ENCODE results near the gene RIPOR3. TPM values are rescaled to one million over a fixed set of nuclear protein-coding genes. Genes with fewer than 3 reads are reported as not detected.
A peak's percentile ranks its signal among the peaks of the same experiment; 100 is the strongest.

The RIPOR3 gene
- total RNA-seq, 2 experiments from 2014 or later: 0.53 TPM; not detected in 1

DNA sequence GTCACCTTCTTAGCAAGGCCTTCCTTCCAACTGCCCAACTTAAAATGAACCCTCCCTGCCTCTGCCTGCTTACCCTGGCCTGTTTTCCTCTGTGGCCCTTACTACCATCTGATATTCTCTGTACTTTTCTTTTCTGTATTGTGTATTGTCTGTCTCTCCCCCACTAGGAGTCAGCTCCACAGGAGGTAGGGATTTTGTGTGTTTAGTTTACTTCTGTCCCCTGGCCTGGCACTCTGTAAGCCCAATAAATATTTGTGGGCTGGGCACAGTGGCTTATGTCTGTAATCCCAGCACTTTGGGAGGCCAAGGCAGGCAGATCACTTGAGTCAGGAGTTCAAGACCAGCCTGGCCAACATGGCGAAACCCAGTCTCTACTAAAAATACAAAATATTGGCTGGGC, 72.8 kb downstream of the RIPOR3 start:
- CTCF ChIA-PET (ENCODE audit: unreplicated experiment): interaction anchor here (0.6 kb wide), 1 partner anchor 132 kb away, joined by 3 read pairs; no protein-coding TSS in a partner anchor
- intact Hi-C loops (cut with micrococcal nuclease; ENCODE audit: unreplicated experiment): no loop called here
- Histone ChIP-seq H3K79me2 (ENCODE audit: insufficient read depth, low read depth, low read length) (no peaks in the 10 kb centered on the region), H3K4me2 (ENCODE audit: low read length) (no peak overlapping the region), H3K9me3 (ENCODE audit: low read length) (0 out of 2 replicates have a peak, but pooled peaks cover 4% of the 10 kb centered on the region), H2AFZ (ENCODE audit: low read length) (peak overlapping the region; percentile 3; the same call in 1 of the 2 replicates), H3K36me3 (ENCODE audit: insufficient read depth, low read length) (no peaks in the 10 kb centered on the region), H3K4me3 (ENCODE audit: low read depth, low read length, poor library complexity, severe bottlenecking) (no peak overlapping the region), H3K27ac (ENCODE audit: low read depth, low read length, poor library complexity, severe bottlenecking) (peak overlapping the region; percentile 51), H3K4me1 (ENCODE audit: insufficient read depth, low read length, poor library complexity, severe bottlenecking) (peaks cover 44% of the 10 kb centered on the region), H4K20me1 (ENCODE audit: insufficient read depth, low read length) (no peaks in the 10 kb centered on the region), H3K9me2 (ENCODE audit: insufficient read depth, low read length) (no peaks in the 10 kb centered on the region)
- POLR2A ChIA-PET: interaction anchor here (0.7 kb wide), 1 partner anchor 499 kb away, joined by 3 read pairs; no protein-coding TSS in a partner anchor
- TF ChIP-seq EZH2phosphoT487 (IDR thresholded peaks at IDR 0.05; ENCODE audit: borderline replicate concordance, low read depth, low read length) (no peak), CTCF (conservative IDR thresholded peaks at IDR 0.05; ENCODE audit: low read length) (no peak)
- BruUV-seq (replicated peaks): no TSS peak
- DNase-seq (ENCODE audit: low spot score): no peak

DNA sequence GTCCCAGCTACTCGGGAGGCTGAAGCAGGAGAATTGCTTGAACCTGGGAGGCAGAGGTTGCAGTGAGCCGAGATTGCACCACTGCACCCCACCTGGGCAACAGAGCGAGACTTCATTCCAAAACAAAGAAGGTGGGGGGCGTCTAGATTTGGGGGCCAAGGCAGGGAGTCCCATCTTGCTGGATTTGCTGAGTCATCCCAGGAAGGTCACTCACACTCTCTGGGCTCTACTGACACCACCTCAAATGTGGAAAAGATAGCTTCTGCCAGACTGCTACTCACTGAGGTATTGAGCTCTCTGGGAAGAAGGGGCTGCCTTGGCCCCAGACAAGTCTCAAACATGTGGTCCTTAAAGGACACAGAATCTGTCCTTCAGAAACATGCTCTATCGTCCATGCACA, 74.3 kb downstream of the RIPOR3 start:
- Histone ChIP-seq H3K4me2 (ENCODE audit: low read length) (no peak overlapping the region), H3K27ac (ENCODE audit: low read depth, low read length, poor library complexity, severe bottlenecking) (no peak overlapping the region), H3K79me2 (ENCODE audit: insufficient read depth, low read depth, low read length) (no peaks in the 10 kb centered on the region), H3K4me1 (ENCODE audit: insufficient read depth, low read length, poor library complexity, severe bottlenecking) (peaks cover 44% of the 10 kb centered on the region), H4K20me1 (ENCODE audit: insufficient read depth, low read length) (no peaks in the 10 kb centered on the region), H3K4me3 (ENCODE audit: low read depth, low read length, poor library complexity, severe bottlenecking) (no peak overlapping the region), H3K9me2 (ENCODE audit: insufficient read depth, low read length) (no peaks in the 10 kb centered on the region), H2AFZ (ENCODE audit: low read length) (no peak overlapping the region), H3K9me3 (ENCODE audit: low read length) (0 out of 2 replicates have a peak, but pooled peaks cover 4% of the 10 kb centered on the region), H3K36me3 (ENCODE audit: insufficient read depth, low read length) (no peaks in the 10 kb centered on the region)
- BruUV-seq (replicated peaks): no TSS peak
- intact Hi-C loops (cut with micrococcal nuclease; ENCODE audit: unreplicated experiment): no loop called here
- CTCF ChIA-PET (ENCODE audit: unreplicated experiment): interaction anchor here (1.2 kb wide), 1 partner anchor 10 kb away, joined by 3 read pairs; no protein-coding TSS in a partner anchor
- no peak for TF ChIP-seq EZH2phosphoT487 (IDR thresholded peaks at IDR 0.05; ENCODE audit: borderline replicate concordance, low read depth, low read length)
- TF ChIP-seq CTCF (conservative IDR thresholded peaks at IDR 0.05; ENCODE audit: low read length): no peak
- POLR2A ChIA-PET: interaction anchor here (0.5 to 1.6 kb wide), 4 partner anchors 9 to 433 kb away, joined by 3 to 6 read pairs (median 3); no protein-coding TSS in a partner anchor
- DNase-seq (ENCODE audit: low spot score): no peak

DNA sequence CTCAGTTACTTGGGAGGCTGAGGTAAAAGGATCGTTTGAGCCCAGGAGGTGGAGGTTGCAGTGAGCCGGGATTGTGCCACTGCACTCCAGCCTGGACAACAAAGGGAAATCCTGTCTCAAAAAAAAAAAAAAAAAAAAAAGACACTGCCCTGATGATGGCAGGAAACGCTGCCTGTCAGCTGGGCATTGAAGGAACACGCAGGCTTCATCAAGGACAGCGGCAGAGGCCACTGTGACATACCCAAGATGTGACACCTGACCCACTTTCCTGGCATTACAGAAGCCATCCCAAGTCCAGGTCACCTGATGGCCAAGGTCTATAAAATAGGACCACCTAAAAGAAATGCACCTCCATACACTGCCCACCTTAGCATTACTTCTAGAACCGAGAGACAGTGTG, 75.9 kb downstream of the RIPOR3 start:
- Histone ChIP-seq H2AFZ (ENCODE audit: low read length) (no peak overlapping the region), H3K4me3 (ENCODE audit: low read depth, low read length, poor library complexity, severe bottlenecking) (no peak overlapping the region), H4K20me1 (ENCODE audit: insufficient read depth, low read length) (no peaks in the 10 kb centered on the region), H3K79me2 (ENCODE audit: insufficient read depth, low read depth, low read length) (no peaks in the 10 kb centered on the region), H3K4me1 (ENCODE audit: insufficient read depth, low read length, poor library complexity, severe bottlenecking) (peaks cover 44% of the 10 kb centered on the region), H3K9me3 (ENCODE audit: low read length) (no peaks in the 10 kb centered on the region), H3K36me3 (ENCODE audit: insufficient read depth, low read length) (no peaks in the 10 kb centered on the region), H3K9me2 (ENCODE audit: insufficient read depth, low read length) (no peaks in the 10 kb centered on the region), H3K4me2 (ENCODE audit: low read length) (no peak overlapping the region), H3K27ac (ENCODE audit: low read depth, low read length, poor library complexity, severe bottlenecking) (no peak overlapping the region)
- CTCF ChIA-PET (ENCODE audit: unreplicated experiment): no interaction called here
- POLR2A ChIA-PET: no interaction called here
- BruUV-seq (replicated peaks): no TSS peak
- intact Hi-C loops (cut with micrococcal nuclease; ENCODE audit: unreplicated experiment): no loop called here
- DNase-seq (ENCODE audit: low spot score): no peak
- TF ChIP-seq CTCF (conservative IDR thresholded peaks at IDR 0.05; ENCODE audit: low read length) (no peak), EZH2phosphoT487 (IDR thresholded peaks at IDR 0.05; ENCODE audit: borderline replicate concordance, low read depth, low read length) (no peak)

All from OCI-LY7 (cell line).